Osteoblast (primary cell): ENCODE results near the gene NUMB. TPM values are rescaled to one million over a fixed set of nuclear protein-coding genes. Genes with fewer than 3 reads are reported as not detected.

Source experiments
- DNase-seq: peaks from one replicate; pipeline ENCODE4 v3.0.0; 2011; ENCODE audit warnings: low spot score, mixed read lengths; ENCODE audit not compliant: insufficient read length; ENCODE audit errors: missing footprints
- H2AFZ ChIP-seq: 2 replicates; pipeline ENCODE4 v1.6.0; 2011; ENCODE audit warnings: mild to moderate bottlenecking, low read length
- H3K27ac ChIP-seq: 2 replicates; pipeline ENCODE4 v1.5.1; 2011; ENCODE audit warnings: mild to moderate bottlenecking, low read depth, low read length, moderate library complexity
- H3K27me3 ChIP-seq: 2 replicates; pipeline ENCODE4 v1.6.0; 2012; ENCODE audit warnings: mild to moderate bottlenecking, control low read depth, inconsistent platforms, low read length, moderate library complexity; ENCODE audit not compliant: insufficient read depth
- H3K36me3 ChIP-seq: 2 replicates; pipeline ENCODE4 v1.5.1; 2011; ENCODE audit warnings: mild to moderate bottlenecking, low read length, control low read depth, moderate library complexity; ENCODE audit not compliant: insufficient read depth
- H3K4me1 ChIP-seq: 2 replicates; pipeline ENCODE4 v1.5.1; 2011; ENCODE audit warnings: mild to moderate bottlenecking, low read length, control low read depth, moderate library complexity; ENCODE audit not compliant: insufficient read depth
- H3K4me2 ChIP-seq: 2 replicates; pipeline ENCODE4 v1.6.0; 2011; ENCODE audit warnings: mild to moderate bottlenecking, low read length; ENCODE audit not compliant: insufficient read depth
- H3K4me3 ChIP-seq: fragments of 200-600 bp; sonication (generic); 3 replicates; pipeline ENCODE4 v1.5.1; 2012; ENCODE audit warnings: mild to moderate bottlenecking, low read length, inconsistent platforms; ENCODE audit not compliant: insufficient read depth
- H3K79me2 ChIP-seq: 2 replicates; pipeline ENCODE4 v1.6.0; 2012; ENCODE audit warnings: mild to moderate bottlenecking, low read length, control low read depth, inconsistent platforms; ENCODE audit not compliant: insufficient read depth
- H3K9me3 ChIP-seq: 2 replicates; pipeline ENCODE4 v1.5.1; 2011; ENCODE audit warnings: low read depth, low read length, control low read depth
- H4K20me1 ChIP-seq: 2 replicates; pipeline ENCODE4 v1.6.0; 2012; ENCODE audit warnings: mild to moderate bottlenecking, low read length, control low read depth; ENCODE audit not compliant: insufficient read depth
- CTCF ChIP-seq: IDR thresholded peaks from 2 replicates; pipeline ENCODE4 v1.5.1; 2011; ENCODE audit warnings: mild to moderate bottlenecking, low read depth, low read length, moderate library complexity; ENCODE audit errors: extremely low read depth
- total RNA-seq: library from RNA; depleted of rRNA; stranded (reverse); fragments of >200 nt; gene quantifications from 2 replicates; pipeline ENCODE4 v1.2.3, GENCODE V29; 2012

NUMB gene
- total RNA-seq, 1 donor, result 52.5 TPM

- TF ChIP-seq CTCF, result no peak
- Histone ChIP-seq H3K27ac (peak overlapping the region; percentile 88), H3K4me3 (peak overlapping the region; percentile 59), H4K20me1 (no peaks in the 10 kb centered on the region), H3K27me3 (no peaks in the 10 kb centered on the region), H3K4me2 (peak overlapping the region; percentile 89), H3K79me2 (peaks cover 8% of the 10 kb centered on the region), H3K9me3 (no peaks in the 10 kb centered on the region), H3K36me3 (no peaks in the 10 kb centered on the region), H2AFZ (peak overlapping the region; percentile 53), H3K4me1 (peaks cover 94% of the 10 kb centered on the region)
- DNase-seq, result peak; percentile 81
Measured at GRCh38 chr14:73463411-73463810, 5.1 kb upstream of the NUMB start.

GRCh38 chr14:73462815-73463214, 4.5 kb upstream of the NUMB start:
- no peak overlapping the region for H2AFZ ChIP-seq
- no peaks in the 10 kb centered on the region for H3K27me3 ChIP-seq
- no peak for DNase-seq
- peaks cover 14% of the 10 kb centered on the region for H3K79me2 ChIP-seq
- H3K4me1 ChIP-seq, result peaks cover 88% of the 10 kb centered on the region
- peak overlapping the region; percentile 88 for H3K27ac ChIP-seq
- H4K20me1 ChIP-seq, result no peaks in the 10 kb centered on the region
- H3K4me3 ChIP-seq, result peak overlapping the region; percentile 59
- H3K36me3 ChIP-seq, result no peaks in the 10 kb centered on the region
- no peaks in the 10 kb centered on the region for H3K9me3 ChIP-seq
- H3K4me2 ChIP-seq, result peak overlapping the region; percentile 89
- TF ChIP-seq CTCF, result no peak

GRCh38 chr14:73462048-73462715, 3.8 kb upstream of the NUMB start:
- no peaks in the 10 kb centered on the region for H4K20me1 ChIP-seq
- H3K4me2 ChIP-seq, result peak overlapping the region; percentile 89
- peak overlapping the region; percentile 36 for H2AFZ ChIP-seq
- no peaks in the 10 kb centered on the region for H3K36me3 ChIP-seq
- no peak for TF ChIP-seq CTCF
- H3K27ac ChIP-seq, result peak overlapping the region; percentile 88
- peaks cover 20% of the 10 kb centered on the region for H3K79me2 ChIP-seq
- DNase-seq, result no peak
- no peaks in the 10 kb centered on the region for H3K27me3 ChIP-seq
- peaks cover 83% of the 10 kb centered on the region for H3K4me1 ChIP-seq
- peak overlapping the region; percentile 59 for H3K4me3 ChIP-seq
- H3K9me3 ChIP-seq, result no peaks in the 10 kb centered on the region

GRCh38 chr14:73461478-73462047, 3.2 kb upstream of the NUMB start:
- H3K4me1 ChIP-seq, result peaks cover 83% of the 10 kb centered on the region
- DNase-seq, result no peak
- peak overlapping the region; percentile 59 for H3K4me3 ChIP-seq
- H2AFZ ChIP-seq, result peak overlapping the region; percentile 21
- no peaks in the 10 kb centered on the region for H3K9me3 ChIP-seq
- H3K27me3 ChIP-seq, result no peaks in the 10 kb centered on the region
- H3K4me2 ChIP-seq, result peak overlapping the region; percentile 89
- peak overlapping the region; percentile 88 for H3K27ac ChIP-seq
- TF ChIP-seq CTCF, result no peak
- no peaks in the 10 kb centered on the region for H3K36me3 ChIP-seq
- H3K79me2 ChIP-seq, result peaks cover 26% of the 10 kb centered on the region
- peaks cover 6% of the 10 kb centered on the region for H4K20me1 ChIP-seq
